ENCODE results near the gene SH2B2. TPM values are rescaled to one million over a fixed set of nuclear protein-coding genes. Genes with fewer than 3 reads are reported as not detected.

The SH2B2 gene
- total RNA-seq, 1 experiment from 2014 or later, result 14.7 TPM

DNA sequence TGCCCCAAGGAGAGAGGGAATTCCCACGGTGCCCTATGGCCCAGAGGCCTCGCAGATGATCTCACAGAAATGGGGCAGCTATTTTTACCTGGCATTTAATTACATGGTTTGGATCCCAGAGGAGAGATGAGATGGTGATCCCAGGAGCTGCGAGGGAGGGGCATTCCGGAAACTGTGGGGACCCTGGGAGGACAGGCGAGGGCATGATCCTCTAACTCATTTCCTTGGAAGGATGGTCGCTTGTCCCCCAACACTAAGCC, 9.4 kb downstream of the SH2B2 start (continued):
- TF ChIP-seq ZNF416 (CRISPR knock-in tag; IDR thresholded peaks at IDR 0.05) (no peak), MXD4 (CRISPR knock-in tag; IDR thresholded peaks at IDR 0.05; ENCODE audit: borderline replicate concordance) (no peak), SOX15 (CRISPR knock-in tag; IDR thresholded peaks at IDR 0.05) (no peak), ZNF317 (CRISPR knock-in tag; IDR thresholded peaks at IDR 0.05; ENCODE audit: borderline replicate concordance, low read depth) (no peak), RELA (CRISPR knock-in tag; IDR thresholded peaks at IDR 0.05; ENCODE audit: borderline replicate concordance) (no peak), OVOL2 (CRISPR knock-in tag; IDR thresholded peaks at IDR 0.05; ENCODE audit: borderline replicate concordance) (no peak), ZBTB21 (CRISPR knock-in tag; IDR thresholded peaks at IDR 0.05; ENCODE audit: borderline replicate concordance) (no peak), HMGA2 (CRISPR knock-in tag; IDR thresholded peaks at IDR 0.05) (no peak)
- TF ChIP-seq, protein P1, sequence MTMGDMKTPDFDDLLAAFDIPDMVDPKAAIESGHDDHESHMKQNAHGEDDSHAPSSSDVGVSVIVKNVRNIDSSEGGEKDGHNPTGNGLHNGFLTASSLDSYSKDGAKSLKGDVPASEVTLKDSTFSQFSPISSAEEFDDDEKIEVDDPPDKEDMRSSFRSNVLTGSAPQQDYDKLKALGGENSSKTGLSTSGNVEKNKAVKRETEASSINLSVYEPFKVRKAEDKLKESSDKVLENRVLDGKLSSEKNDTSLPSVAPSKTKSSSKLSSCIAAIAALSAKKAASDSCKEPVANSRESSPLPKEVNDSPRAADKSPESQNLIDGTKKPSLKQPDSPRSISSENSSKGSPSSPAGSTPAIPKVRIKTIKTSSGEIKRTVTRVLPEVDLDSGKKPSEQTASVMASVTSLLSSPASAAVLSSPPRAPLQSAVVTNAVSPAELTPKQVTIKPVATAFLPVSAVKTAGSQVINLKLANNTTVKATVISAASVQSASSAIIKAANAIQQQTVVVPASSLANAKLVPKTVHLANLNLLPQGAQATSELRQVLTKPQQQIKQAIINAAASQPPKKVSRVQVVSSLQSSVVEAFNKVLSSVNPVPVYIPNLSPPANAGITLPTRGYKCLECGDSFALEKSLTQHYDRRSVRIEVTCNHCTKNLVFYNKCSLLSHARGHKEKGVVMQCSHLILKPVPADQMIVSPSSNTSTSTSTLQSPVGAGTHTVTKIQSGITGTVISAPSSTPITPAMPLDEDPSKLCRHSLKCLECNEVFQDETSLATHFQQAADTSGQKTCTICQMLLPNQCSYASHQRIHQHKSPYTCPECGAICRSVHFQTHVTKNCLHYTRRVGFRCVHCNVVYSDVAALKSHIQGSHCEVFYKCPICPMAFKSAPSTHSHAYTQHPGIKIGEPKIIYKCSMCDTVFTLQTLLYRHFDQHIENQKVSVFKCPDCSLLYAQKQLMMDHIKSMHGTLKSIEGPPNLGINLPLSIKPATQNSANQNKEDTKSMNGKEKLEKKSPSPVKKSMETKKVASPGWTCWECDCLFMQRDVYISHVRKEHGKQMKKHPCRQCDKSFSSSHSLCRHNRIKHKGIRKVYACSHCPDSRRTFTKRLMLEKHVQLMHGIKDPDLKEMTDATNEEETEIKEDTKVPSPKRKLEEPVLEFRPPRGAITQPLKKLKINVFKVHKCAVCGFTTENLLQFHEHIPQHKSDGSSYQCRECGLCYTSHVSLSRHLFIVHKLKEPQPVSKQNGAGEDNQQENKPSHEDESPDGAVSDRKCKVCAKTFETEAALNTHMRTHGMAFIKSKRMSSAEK (CRISPR knock-in tag; IDR thresholded peaks at IDR 0.05; ENCODE audit: borderline replicate concordance), result no peak
- TF ChIP-seq, protein P2, sequence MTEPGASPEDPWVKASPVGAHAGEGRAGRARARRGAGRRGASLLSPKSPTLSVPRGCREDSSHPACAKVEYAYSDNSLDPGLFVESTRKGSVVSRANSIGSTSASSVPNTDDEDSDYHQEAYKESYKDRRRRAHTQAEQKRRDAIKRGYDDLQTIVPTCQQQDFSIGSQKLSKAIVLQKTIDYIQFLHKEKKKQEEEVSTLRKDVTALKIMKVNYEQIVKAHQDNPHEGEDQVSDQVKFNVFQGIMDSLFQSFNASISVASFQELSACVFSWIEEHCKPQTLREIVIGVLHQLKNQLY (CRISPR knock-in tag; IDR thresholded peaks at IDR 0.05), result no peak
- TF ChIP-seq, protein P3, sequence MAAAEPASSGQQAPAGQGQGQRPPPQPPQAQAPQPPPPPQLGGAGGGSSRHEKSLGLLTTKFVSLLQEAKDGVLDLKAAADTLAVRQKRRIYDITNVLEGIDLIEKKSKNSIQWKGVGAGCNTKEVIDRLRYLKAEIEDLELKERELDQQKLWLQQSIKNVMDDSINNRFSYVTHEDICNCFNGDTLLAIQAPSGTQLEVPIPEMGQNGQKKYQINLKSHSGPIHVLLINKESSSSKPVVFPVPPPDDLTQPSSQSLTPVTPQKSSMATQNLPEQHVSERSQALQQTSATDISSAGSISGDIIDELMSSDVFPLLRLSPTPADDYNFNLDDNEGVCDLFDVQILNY (CRISPR knock-in tag; IDR thresholded peaks at IDR 0.05), result no peak
- TF ChIP-seq, protein P4, sequence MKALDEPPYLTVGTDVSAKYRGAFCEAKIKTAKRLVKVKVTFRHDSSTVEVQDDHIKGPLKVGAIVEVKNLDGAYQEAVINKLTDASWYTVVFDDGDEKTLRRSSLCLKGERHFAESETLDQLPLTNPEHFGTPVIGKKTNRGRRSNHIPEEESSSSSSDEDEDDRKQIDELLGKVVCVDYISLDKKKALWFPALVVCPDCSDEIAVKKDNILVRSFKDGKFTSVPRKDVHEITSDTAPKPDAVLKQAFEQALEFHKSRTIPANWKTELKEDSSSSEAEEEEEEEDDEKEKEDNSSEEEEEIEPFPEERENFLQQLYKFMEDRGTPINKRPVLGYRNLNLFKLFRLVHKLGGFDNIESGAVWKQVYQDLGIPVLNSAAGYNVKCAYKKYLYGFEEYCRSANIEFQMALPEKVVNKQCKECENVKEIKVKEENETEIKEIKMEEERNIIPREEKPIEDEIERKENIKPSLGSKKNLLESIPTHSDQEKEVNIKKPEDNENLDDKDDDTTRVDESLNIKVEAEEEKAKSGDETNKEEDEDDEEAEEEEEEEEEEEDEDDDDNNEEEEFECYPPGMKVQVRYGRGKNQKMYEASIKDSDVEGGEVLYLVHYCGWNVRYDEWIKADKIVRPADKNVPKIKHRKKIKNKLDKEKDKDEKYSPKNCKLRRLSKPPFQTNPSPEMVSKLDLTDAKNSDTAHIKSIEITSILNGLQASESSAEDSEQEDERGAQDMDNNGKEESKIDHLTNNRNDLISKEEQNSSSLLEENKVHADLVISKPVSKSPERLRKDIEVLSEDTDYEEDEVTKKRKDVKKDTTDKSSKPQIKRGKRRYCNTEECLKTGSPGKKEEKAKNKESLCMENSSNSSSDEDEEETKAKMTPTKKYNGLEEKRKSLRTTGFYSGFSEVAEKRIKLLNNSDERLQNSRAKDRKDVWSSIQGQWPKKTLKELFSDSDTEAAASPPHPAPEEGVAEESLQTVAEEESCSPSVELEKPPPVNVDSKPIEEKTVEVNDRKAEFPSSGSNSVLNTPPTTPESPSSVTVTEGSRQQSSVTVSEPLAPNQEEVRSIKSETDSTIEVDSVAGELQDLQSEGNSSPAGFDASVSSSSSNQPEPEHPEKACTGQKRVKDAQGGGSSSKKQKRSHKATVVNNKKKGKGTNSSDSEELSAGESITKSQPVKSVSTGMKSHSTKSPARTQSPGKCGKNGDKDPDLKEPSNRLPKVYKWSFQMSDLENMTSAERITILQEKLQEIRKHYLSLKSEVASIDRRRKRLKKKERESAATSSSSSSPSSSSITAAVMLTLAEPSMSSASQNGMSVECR (CRISPR knock-in tag; IDR thresholded peaks at IDR 0.05; ENCODE audit: borderline replicate concordance), result no peak

DNA sequence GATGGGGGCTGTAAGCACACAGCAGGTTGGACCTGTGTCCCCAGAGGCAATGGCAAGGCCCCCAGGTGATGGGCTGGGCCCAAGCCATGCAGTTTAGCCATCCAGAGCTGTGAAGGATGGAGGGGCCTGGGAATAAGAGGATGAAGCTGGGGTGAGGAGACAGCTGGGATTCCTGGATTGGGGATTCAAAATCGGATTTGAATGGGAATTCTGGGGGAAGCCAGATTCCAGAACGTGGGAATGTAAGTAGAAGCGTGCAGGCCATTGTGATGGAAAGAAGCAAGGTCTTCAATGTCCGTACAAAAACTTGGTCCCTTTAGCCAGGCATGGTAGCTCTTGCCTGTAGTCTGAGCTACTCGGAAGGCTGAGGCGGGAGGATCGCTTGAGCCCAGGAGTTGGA, 9.8 kb downstream of the SH2B2 start:
- no peaks in the 10 kb centered on the region for H3K36me3 Mint-ChIP-seq
- CTCF ChIA-PET, result interaction anchor here (1.0 to 1.9 kb wide), 2 partner anchors 9 to 25 kb away, joined by 6 to 7 read pairs; no protein-coding TSS in a partner anchor

More for the DNA sequence above, 9.8 kb downstream of the SH2B2 start:
- DNase-seq (ENCODE audit: low spot score) (no peak), ATAC-seq (no peak)
- Mint-ChIP-seq H3K4me1 (peaks cover 34% of the 10 kb centered on the region), H3K27ac (no peak overlapping the region), H3K9me3 (no peaks in the 10 kb centered on the region), H3K27me3 (ENCODE audit: low read depth) (peaks cover 19% of the 10 kb centered on the region), H3K4me3 (no peak overlapping the region)
- POLR2A ChIA-PET, result interaction anchor here (1.5 kb wide), 1 partner anchor 99 kb away, joined by 4 read pairs; the partner anchor contains the start of gene PRKRIP1
- TF ChIP-seq, protein P5, sequence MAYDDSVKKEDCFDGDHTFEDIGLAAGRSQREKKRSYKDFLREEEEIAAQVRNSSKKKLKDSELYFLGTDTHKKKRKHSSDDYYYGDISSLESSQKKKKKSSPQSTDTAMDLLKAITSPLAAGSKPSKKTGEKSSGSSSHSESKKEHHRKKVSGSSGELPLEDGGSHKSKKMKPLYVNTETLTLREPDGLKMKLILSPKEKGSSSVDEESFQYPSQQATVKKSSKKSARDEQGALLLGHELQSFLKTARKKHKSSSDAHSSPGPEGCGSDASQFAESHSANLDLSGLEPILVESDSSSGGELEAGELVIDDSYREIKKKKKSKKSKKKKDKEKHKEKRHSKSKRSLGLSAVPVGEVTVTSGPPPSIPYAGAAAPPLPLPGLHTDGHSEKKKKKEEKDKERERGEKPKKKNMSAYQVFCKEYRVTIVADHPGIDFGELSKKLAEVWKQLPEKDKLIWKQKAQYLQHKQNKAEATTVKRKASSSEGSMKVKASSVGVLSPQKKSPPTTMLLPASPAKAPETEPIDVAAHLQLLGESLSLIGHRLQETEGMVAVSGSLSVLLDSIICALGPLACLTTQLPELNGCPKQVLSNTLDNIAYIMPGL (CRISPR knock-in tag; IDR thresholded peaks at IDR 0.05), result no peak
- TF ChIP-seq, protein P6, sequence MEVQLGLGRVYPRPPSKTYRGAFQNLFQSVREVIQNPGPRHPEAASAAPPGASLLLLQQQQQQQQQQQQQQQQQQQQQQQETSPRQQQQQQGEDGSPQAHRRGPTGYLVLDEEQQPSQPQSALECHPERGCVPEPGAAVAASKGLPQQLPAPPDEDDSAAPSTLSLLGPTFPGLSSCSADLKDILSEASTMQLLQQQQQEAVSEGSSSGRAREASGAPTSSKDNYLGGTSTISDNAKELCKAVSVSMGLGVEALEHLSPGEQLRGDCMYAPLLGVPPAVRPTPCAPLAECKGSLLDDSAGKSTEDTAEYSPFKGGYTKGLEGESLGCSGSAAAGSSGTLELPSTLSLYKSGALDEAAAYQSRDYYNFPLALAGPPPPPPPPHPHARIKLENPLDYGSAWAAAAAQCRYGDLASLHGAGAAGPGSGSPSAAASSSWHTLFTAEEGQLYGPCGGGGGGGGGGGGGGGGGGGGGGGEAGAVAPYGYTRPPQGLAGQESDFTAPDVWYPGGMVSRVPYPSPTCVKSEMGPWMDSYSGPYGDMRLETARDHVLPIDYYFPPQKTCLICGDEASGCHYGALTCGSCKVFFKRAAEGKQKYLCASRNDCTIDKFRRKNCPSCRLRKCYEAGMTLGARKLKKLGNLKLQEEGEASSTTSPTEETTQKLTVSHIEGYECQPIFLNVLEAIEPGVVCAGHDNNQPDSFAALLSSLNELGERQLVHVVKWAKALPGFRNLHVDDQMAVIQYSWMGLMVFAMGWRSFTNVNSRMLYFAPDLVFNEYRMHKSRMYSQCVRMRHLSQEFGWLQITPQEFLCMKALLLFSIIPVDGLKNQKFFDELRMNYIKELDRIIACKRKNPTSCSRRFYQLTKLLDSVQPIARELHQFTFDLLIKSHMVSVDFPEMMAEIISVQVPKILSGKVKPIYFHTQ (CRISPR knock-in tag; IDR thresholded peaks at IDR 0.05), result no peak
